HEK293 (cell line): ENCODE results near the gene NELFB.

Source experiments
- GFI1B ChIP-seq: fragments of 450-650 bp; formaldehyde crosslinking; IDR thresholded peaks from 2 replicates; pipeline ENCODE4 v1.5.1; 2016; ENCODE audit warnings: missing biosample characterization, missing genetic modification characterization
- GLI2 ChIP-seq: fragments of 450-650 bp; formaldehyde crosslinking; IDR thresholded peaks from 2 replicates; pipeline ENCODE4; 2017; ENCODE audit warnings: missing biosample characterization, missing genetic modification characterization, low read depth, borderline replicate concordance
- GLI4 ChIP-seq: fragments of 450-650 bp; formaldehyde crosslinking; IDR thresholded peaks from 2 replicates; pipeline ENCODE4 v1.5.1; 2016; ENCODE audit warnings: missing biosample characterization, missing genetic modification characterization
- HOXA7 ChIP-seq: sonication (generic); formaldehyde crosslinking; IDR thresholded peaks from 2 replicates; pipeline ENCODE4 v1.8.1; 2022; ENCODE audit warnings: missing genetic modification reagents, borderline replicate concordance
- KLF1 ChIP-seq: fragments of 450-650 bp; formaldehyde crosslinking; IDR thresholded peaks from 2 replicates; pipeline ENCODE4 v1.5.1; 2016; ENCODE audit warnings: missing biosample characterization, missing genetic modification characterization
- KLF10 ChIP-seq: fragments of 450-650 bp; IDR thresholded peaks from 2 replicates; pipeline ENCODE4 v1.5.1; 2018; ENCODE audit warnings: missing biosample characterization, mild to moderate bottlenecking, missing genetic modification characterization
- SP2 ChIP-seq: fragments of 450-650 bp; formaldehyde crosslinking; IDR thresholded peaks from 2 replicates; pipeline ENCODE4 v1.5.1; 2016; ENCODE audit warnings: missing biosample characterization, missing genetic modification characterization
- ZBTB7A ChIP-seq: fragments of 450-650 bp; formaldehyde crosslinking; IDR thresholded peaks from 2 replicates; pipeline ENCODE4 v1.5.1; 2016; ENCODE audit warnings: low read depth, missing biosample characterization, missing genetic modification characterization
- ZEB2 ChIP-seq: fragments of 450-650 bp; formaldehyde crosslinking; IDR thresholded peaks from 2 replicates; pipeline ENCODE4 v1.5.1; 2016; ENCODE audit warnings: missing biosample characterization, missing genetic modification characterization
- ZFHX2 ChIP-seq: fragments of 450-650 bp; formaldehyde crosslinking; conservative IDR thresholded peaks from 2 replicates; pipeline ENCODE4 v1.5.1; 2016; ENCODE audit warnings: missing biosample characterization, missing genetic modification characterization
- ZNF146 ChIP-seq: fragments of 450-650 bp; formaldehyde crosslinking; IDR thresholded peaks from 2 replicates; pipeline ENCODE4 v1.5.1; 2016; ENCODE audit warnings: missing biosample characterization, missing genetic modification characterization
- ZNF2 ChIP-seq: fragments of 450-650 bp; formaldehyde crosslinking; IDR thresholded peaks from 2 replicates; pipeline ENCODE4 v1.5.1; 2016; ENCODE audit warnings: missing biosample characterization, missing genetic modification characterization
- ZNF266 ChIP-seq: fragments of 450-650 bp; formaldehyde crosslinking; IDR thresholded peaks from 2 replicates; pipeline ENCODE4 v1.5.1; 2016; ENCODE audit warnings: missing biosample characterization, missing genetic modification characterization, low read depth
- ZNF404 ChIP-seq: fragments of 450-650 bp; formaldehyde crosslinking; IDR thresholded peaks from 2 replicates; pipeline ENCODE4 v1.5.1; 2017; ENCODE audit warnings: missing biosample characterization, missing genetic modification characterization
- ZNF416 ChIP-seq: fragments of 450-650 bp; formaldehyde crosslinking; IDR thresholded peaks from 2 replicates; pipeline ENCODE4 v1.5.1; 2016; ENCODE audit warnings: missing biosample characterization, missing genetic modification characterization
- ZNF548 ChIP-seq: fragments of 450-650 bp; formaldehyde crosslinking; IDR thresholded peaks from 2 replicates; pipeline ENCODE4 v1.5.1; 2016; ENCODE audit warnings: missing biosample characterization, missing genetic modification characterization
- ZNF549 ChIP-seq: fragments of 450-650 bp; IDR thresholded peaks from 2 replicates; pipeline ENCODE4 v1.5.1; 2018; ENCODE audit warnings: missing biosample characterization, missing genetic modification characterization, mild to moderate bottlenecking, inconsistent platforms, moderate library complexity
- ZNF561 ChIP-seq: fragments of 450-650 bp; IDR thresholded peaks from 2 replicates; pipeline ENCODE4 v1.5.1; 2018; ENCODE audit warnings: missing biosample characterization, missing genetic modification characterization, borderline replicate concordance
- TF ChIP-seq, protein P1 (sequence below): fragments of 450-650 bp; formaldehyde crosslinking; optimal IDR thresholded peaks from 2 replicates; pipeline ENCODE3; 2016; ENCODE audit warnings: missing biosample characterization, mild to moderate bottlenecking, missing genetic modification characterization
- TF ChIP-seq, protein P2 (sequence below): fragments of 450-650 bp; formaldehyde crosslinking; IDR thresholded peaks from 2 replicates; pipeline ENCODE4 v1.5.1; 2016; ENCODE audit warnings: missing biosample characterization, missing genetic modification characterization, low read depth
- TF ChIP-seq, protein P3 (sequence below): fragments of 450-650 bp; formaldehyde crosslinking; IDR thresholded peaks from 2 replicates; pipeline ENCODE4 v1.5.1; 2016; ENCODE audit warnings: missing biosample characterization, missing genetic modification characterization
- TF ChIP-seq, protein P4 (sequence below): IDR thresholded peaks from 2 replicates; pipeline ENCODE4 v1.6.1; 2011; ENCODE audit warnings: mild to moderate bottlenecking, low read depth, low read length, borderline replicate concordance
- TF ChIP-seq, protein P5 (sequence below): fragments of 450-650 bp; formaldehyde crosslinking; IDR thresholded peaks from 2 replicates; pipeline ENCODE4 v1.5.1; 2017; ENCODE audit warnings: missing biosample characterization, missing genetic modification characterization
- TF ChIP-seq, protein P6 (sequence below): fragments of 450-650 bp; formaldehyde crosslinking; IDR thresholded peaks from 2 replicates; pipeline ENCODE4 v1.5.1; 2016; ENCODE audit warnings: missing biosample characterization, missing genetic modification characterization
- TF ChIP-seq, protein P7 (sequence below): fragments of 450-650 bp; formaldehyde crosslinking; IDR thresholded peaks from 2 replicates; pipeline ENCODE4 v1.5.1; 2016; ENCODE audit warnings: missing biosample characterization, missing genetic modification characterization
- TF ChIP-seq, protein P8 (sequence below): fragments of 450-650 bp; formaldehyde crosslinking; IDR thresholded peaks from 2 replicates; pipeline ENCODE4 v1.5.1; 2016; ENCODE audit warnings: missing biosample characterization, missing genetic modification characterization

The NELFB gene

DNA sequence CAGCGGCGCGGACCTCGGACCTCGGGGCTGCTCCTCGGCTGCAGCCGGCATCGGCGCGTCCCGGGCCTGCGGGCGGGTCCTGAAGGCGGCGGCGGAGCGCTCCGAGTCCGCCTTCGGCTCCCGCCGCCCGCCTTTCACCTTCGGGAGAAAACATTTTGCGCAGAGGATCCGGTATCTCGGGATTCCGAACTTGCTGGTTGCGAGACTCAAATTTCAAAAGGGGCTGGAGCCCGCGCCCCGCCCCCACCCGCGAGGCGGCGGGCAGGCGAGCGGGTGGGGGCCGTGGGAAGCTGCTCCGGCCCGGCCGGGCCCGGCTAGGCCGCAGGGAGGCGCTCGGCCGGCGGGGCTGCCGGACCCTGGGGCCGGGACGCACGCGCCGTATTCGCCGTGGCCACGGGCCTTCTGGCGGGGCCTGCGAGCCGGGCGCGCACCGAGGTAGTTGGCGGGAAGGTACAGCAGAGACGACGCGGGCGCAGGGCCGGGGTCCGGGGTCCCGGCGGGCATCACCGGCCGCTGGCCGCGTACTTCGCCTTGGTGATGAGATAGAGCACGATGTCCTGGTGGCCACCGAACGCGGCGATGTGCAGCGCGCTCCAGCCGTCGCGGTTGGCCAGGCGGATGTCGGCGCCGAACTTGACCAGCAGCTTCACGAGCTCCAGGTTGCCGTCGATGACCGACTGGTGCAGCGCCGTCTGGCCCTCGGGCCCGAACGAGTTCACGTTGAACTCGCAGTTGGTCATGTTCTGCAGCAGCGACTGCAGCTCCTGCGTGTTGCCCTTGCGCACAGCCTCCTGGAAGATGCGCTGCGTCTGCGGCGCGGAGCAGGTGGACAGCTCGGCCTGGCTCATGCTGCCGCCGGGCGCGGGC is 46.2 kb downstream of the NELFB start (continued):
- TF ChIP-seq, protein P1, sequence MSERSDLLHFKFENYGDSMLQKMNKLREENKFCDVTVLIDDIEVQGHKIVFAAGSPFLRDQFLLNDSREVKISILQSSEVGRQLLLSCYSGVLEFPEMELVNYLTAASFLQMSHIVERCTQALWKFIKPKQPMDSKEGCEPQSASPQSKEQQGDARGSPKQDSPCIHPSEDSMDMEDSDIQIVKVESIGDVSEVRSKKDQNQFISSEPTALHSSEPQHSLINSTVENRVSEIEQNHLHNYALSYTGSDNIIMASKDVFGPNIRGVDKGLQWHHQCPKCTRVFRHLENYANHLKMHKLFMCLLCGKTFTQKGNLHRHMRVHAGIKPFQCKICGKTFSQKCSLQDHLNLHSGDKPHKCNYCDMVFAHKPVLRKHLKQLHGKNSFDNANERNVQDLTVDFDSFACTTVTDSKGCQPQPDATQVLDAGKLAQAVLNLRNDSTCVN (tag by site-specific recombination): peak; percentile 90
- TF ChIP-seq ZNF146 (no peak), ZFHX2 (tag by site-specific recombination) (peak; percentile 3; the same call in 1 of the 2 replicates), KLF10 (tag by site-specific recombination) (0 out of 2 replicates have a peak, but pooled peaks have one; percentile 69), ZNF561 (no peak), GLI4 (no peak), ZNF266 (tag by site-specific recombination) (no peak), KLF1 (tag by site-specific recombination) (peak; percentile 25; the same call in 1 of the 2 replicates), GLI2 (no peak), ZNF416 (tag by site-specific recombination) (no peak), SP2 (no peak), ZNF549 (tag by site-specific recombination) (no peak), ZBTB7A (peak; percentile 80; the same call in 1 of the 2 replicates), GFI1B (tag by site-specific recombination) (no peak), ZNF548 (tag by site-specific recombination) (no peak), ZEB2 (tag by site-specific recombination) (peak; percentile 91), ZNF2 (peak; percentile 57; the same call in 1 of the 2 replicates), HOXA7 (CRISPR knock-in tag) (no peak), ZNF404 (no peak)
- TF ChIP-seq, protein P2, sequence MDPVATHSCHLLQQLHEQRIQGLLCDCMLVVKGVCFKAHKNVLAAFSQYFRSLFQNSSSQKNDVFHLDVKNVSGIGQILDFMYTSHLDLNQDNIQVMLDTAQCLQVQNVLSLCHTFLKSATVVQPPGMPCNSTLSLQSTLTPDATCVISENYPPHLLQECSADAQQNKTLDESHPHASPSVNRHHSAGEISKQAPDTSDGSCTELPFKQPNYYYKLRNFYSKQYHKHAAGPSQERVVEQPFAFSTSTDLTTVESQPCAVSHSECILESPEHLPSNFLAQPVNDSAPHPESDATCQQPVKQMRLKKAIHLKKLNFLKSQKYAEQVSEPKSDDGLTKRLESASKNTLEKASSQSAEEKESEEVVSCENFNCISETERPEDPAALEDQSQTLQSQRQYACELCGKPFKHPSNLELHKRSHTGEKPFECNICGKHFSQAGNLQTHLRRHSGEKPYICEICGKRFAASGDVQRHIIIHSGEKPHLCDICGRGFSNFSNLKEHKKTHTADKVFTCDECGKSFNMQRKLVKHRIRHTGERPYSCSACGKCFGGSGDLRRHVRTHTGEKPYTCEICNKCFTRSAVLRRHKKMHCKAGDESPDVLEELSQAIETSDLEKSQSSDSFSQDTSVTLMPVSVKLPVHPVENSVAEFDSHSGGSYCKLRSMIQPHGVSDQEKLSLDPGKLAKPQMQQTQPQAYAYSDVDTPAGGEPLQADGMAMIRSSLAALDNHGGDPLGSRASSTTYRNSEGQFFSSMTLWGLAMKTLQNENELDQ (tag by site-specific recombination): no peak
- TF ChIP-seq, protein P3, sequence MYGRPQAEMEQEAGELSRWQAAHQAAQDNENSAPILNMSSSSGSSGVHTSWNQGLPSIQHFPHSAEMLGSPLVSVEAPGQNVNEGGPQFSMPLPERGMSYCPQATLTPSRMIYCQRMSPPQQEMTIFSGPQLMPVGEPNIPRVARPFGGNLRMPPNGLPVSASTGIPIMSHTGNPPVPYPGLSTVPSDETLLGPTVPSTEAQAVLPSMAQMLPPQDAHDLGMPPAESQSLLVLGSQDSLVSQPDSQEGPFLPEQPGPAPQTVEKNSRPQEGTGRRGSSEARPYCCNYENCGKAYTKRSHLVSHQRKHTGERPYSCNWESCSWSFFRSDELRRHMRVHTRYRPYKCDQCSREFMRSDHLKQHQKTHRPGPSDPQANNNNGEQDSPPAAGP (tag by site-specific recombination): 0 out of 2 replicates have a peak, but pooled peaks have one; percentile 41
- TF ChIP-seq, protein P4, sequence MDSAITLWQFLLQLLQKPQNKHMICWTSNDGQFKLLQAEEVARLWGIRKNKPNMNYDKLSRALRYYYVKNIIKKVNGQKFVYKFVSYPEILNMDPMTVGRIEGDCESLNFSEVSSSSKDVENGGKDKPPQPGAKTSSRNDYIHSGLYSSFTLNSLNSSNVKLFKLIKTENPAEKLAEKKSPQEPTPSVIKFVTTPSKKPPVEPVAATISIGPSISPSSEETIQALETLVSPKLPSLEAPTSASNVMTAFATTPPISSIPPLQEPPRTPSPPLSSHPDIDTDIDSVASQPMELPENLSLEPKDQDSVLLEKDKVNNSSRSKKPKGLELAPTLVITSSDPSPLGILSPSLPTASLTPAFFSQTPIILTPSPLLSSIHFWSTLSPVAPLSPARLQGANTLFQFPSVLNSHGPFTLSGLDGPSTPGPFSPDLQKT: no peak
- TF ChIP-seq, protein P5, sequence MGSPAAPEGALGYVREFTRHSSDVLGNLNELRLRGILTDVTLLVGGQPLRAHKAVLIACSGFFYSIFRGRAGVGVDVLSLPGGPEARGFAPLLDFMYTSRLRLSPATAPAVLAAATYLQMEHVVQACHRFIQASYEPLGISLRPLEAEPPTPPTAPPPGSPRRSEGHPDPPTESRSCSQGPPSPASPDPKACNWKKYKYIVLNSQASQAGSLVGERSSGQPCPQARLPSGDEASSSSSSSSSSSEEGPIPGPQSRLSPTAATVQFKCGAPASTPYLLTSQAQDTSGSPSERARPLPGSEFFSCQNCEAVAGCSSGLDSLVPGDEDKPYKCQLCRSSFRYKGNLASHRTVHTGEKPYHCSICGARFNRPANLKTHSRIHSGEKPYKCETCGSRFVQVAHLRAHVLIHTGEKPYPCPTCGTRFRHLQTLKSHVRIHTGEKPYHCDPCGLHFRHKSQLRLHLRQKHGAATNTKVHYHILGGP (tag by site-specific recombination): no peak
- TF ChIP-seq, protein P6, sequence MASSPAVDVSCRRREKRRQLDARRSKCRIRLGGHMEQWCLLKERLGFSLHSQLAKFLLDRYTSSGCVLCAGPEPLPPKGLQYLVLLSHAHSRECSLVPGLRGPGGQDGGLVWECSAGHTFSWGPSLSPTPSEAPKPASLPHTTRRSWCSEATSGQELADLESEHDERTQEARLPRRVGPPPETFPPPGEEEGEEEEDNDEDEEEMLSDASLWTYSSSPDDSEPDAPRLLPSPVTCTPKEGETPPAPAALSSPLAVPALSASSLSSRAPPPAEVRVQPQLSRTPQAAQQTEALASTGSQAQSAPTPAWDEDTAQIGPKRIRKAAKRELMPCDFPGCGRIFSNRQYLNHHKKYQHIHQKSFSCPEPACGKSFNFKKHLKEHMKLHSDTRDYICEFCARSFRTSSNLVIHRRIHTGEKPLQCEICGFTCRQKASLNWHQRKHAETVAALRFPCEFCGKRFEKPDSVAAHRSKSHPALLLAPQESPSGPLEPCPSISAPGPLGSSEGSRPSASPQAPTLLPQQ: peak; percentile 80
- TF ChIP-seq, protein P7, sequence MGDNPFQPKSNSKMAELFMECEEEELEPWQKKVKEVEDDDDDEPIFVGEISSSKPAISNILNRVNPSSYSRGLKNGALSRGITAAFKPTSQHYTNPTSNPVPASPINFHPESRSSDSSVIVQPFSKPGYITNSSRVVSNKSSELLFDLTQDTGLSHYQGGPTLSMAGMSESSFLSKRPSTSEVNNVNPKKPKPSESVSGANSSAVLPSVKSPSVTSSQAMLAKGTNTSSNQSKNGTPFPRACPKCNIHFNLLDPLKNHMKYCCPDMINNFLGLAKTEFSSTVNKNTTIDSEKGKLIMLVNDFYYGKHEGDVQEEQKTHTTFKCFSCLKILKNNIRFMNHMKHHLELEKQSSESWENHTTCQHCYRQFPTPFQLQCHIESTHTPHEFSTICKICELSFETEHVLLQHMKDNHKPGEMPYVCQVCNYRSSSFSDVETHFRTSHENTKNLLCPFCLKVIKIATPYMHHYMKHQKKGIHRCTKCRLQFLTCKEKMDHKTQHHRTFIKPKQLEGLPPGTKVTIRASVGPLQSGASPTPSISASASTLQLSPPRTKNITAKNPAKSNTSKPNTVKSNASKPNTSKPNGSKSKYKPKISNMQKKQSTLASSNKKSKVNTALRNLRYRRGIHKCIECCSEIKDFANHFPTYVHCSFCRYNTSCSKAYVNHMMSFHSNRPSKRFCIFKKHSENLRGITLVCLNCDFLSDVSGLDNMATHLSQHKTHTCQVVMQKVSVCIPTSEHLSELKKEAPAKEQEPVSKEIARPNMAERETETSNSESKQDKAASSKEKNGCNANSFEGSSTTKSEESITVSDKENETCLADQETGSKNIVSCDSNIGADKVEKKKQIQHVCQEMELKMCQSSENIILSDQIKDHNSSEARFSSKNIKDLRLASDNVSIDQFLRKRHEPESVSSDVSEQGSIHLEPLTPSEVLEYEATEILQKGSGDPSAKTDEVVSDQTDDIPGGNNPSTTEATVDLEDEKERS: no peak
- TF ChIP-seq, protein P8, sequence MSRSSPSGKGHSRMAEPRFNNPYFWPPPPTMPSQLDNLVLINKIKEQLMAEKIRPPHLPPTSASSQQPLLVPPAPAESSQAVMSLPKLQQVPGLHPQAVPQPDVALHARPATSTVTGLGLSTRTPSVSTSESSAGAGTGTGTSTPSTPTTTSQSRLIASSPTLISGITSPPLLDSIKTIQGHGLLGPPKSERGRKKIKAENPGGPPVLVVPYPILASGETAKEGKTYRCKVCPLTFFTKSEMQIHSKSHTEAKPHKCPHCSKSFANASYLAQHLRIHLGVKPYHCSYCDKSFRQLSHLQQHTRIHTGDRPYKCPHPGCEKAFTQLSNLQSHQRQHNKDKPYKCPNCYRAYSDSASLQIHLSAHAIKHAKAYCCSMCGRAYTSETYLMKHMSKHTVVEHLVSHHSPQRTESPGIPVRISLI: no peak
